ENCODE measurements around the gene SLC35F6.

- TF ChIP-seq CTCF (conservative IDR thresholded peaks at IDR 0.05; ENCODE audit: low read length) (no peak), EZH2phosphoT487 (IDR thresholded peaks at IDR 0.05; ENCODE audit: borderline replicate concordance, low read depth, low read length) (no peak)
These were observed 42.7 kb upstream of the SLC35F6 start for GRCh38 chr2:26721115-26722032.
